Naive B cell (primary cell): Measurements from ENCODE around the gene SMURF1. TPM values are rescaled to one million over a fixed set of nuclear protein-coding genes. Genes with fewer than 3 reads are reported as not detected.

Experiments used
- ATAC-seq, 2 donors: fragments of 150-1000 bp; cut with Tn5 transposase; 2 replicates each; pipeline ENCODE4 v1.10.0; 2021; ENCODE audit warnings: low read depth in 2 of 2, mild to moderate bottlenecking in 2 of 2, moderate library complexity in 2 of 2
- DNase-seq: peaks from one replicate; pipeline ENCODE4 v3.0.0; 2022
- H3K27ac Mint-ChIP-seq, 6 donors: one replicate each; pipeline ENCODE4 v1.8.0; 2020 to 2022; ENCODE audit warnings: mild to moderate bottlenecking in 6 of 6, mixed read lengths in 6 of 6, moderate library complexity in 5 of 6, inconsistent platforms in 2 of 6
- H3K27me3 Mint-ChIP-seq, 3 donors: one replicate each; pipeline ENCODE4 v1.8.0; 2021 to 2022; ENCODE audit warnings: mixed read lengths in 3 of 3, mild to moderate bottlenecking in 1 of 3
- H3K36me3 Mint-ChIP-seq, 2 donors: one replicate each; pipeline ENCODE4 v1.8.0; 2020 to 2022; ENCODE audit warnings: mixed read lengths in 2 of 2, inconsistent platforms in 1 of 2, mild to moderate bottlenecking in 1 of 2
- H3K4me1 Mint-ChIP-seq, 3 donors: one replicate each; pipeline ENCODE4 v1.8.0; 2020 to 2022; ENCODE audit warnings: mixed read lengths in 3 of 3, inconsistent platforms in 1 of 3, mild to moderate bottlenecking in 1 of 3, moderate library complexity in 1 of 3
- H3K4me3 Mint-ChIP-seq, 8 donors: one replicate each; pipeline ENCODE4 v1.8.0; 2020 to 2022; ENCODE audit warnings: mild to moderate bottlenecking in 8 of 8, mixed read lengths in 8 of 8, moderate library complexity in 8 of 8, inconsistent platforms in 2 of 8
- H3K9me3 Mint-ChIP-seq, 7 donors: one replicate each; pipeline ENCODE4 v1.8.0; 2020 to 2022; ENCODE audit warnings: mixed read lengths in 7 of 7, mild to moderate bottlenecking in 5 of 7, inconsistent platforms in 2 of 7, moderate library complexity in 1 of 7
- polyA plus RNA-seq, 6 donors: library from polyadenylated mRNA; unstranded; fragments of 300-500 nt; fragmentation: Illumina TruSeq; gene quantifications; one replicate each; pipeline ENCODE4 v1.2.3, GENCODE V29; 2021; ENCODE audit warnings: low read depth in 6 of 6

Gene SMURF1
- polyA plus RNA-seq, 6 donors from 2014 or later: 0.82 to 3.3 (median 1.7) TPM

DNA sequence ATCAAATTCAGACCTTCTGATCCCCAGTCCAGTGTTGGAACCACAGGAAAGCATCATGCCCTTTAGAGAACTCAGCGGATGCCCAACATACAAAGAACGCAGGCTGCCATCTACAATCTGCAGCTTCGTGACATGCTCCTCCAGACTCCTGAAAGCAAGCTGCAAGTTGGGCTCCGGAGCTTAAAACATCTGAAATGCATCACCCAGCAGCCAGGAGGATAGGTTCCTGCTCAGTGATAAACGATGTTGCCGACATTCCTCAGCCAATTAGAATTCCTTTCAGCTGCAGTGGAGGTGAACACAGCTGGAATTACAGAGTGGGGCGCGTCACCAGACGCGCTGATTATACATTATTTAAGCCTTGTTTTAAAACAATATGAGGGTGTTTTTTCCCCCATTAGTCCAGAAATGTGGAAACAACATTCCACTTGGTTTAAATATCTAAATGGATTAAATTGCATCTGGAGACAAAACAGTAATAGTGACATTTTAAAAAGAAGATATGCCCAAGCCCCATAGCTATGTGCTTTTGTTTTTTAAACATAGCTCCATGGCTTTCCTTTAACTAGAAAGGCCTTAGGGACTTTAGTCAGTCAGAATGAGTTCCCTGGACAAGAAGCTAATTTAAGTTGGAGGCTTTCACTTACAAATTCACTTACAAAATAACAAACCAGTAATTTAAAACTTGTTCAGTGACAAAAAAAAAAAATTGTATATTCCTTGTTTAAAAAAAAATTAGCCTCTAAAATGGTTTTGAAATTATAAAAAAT lies 6.3 kb downstream of the SMURF1 start:
- DNase-seq (no peak), ATAC-seq (no peak)
- peaks cover 0 to 3% (median 0%) of the 10 kb centered on the region in 7 donors for H3K9me3 Mint-ChIP-seq
- H3K4me3 Mint-ChIP-seq: no peak overlapping the region
- H3K27ac Mint-ChIP-seq: no peak overlapping the region
- H3K27me3 Mint-ChIP-seq: no peaks in the 10 kb centered on the region
- H3K4me1 Mint-ChIP-seq: peaks cover 44 to 78% (median 70%) of the 10 kb centered on the region in 3 donors
- no peaks in the 10 kb centered on the region for H3K36me3 Mint-ChIP-seq

DNA sequence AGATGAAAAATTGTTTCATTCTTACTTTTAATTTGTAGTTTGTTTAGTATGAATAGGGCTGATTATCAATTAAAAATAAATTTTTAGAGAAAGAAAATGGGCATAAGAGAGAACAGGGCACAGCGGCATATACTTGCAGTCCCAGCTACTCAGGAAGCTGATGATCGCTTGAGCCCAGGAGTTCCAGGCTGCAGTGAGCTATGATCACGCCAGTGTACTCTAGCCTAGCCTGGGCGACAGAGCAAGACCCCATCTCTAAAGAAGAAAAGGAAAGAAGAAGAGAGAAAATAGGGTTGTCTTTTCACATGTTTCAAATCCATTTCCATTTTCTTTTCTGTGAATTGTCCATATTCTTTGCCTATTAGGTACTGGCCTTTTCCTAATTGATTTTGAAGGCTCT lies 8.0 kb downstream of the SMURF1 start:
- H3K4me1 Mint-ChIP-seq: peaks cover 46 to 80% (median 67%) of the 10 kb centered on the region in 3 donors
- no peaks in the 10 kb centered on the region for H3K27me3 Mint-ChIP-seq
- H3K4me3 Mint-ChIP-seq: no peak overlapping the region
- H3K9me3 Mint-ChIP-seq: no peaks in the 10 kb centered on the region
- DNase-seq (no peak), ATAC-seq (peak in 1 of 2 donors; percentile 23)
- H3K36me3 Mint-ChIP-seq: no peaks in the 10 kb centered on the region
- H3K27ac Mint-ChIP-seq: peak overlapping the region in 3 of 6 donors; percentile 19 to 80 (median 75)

DNA sequence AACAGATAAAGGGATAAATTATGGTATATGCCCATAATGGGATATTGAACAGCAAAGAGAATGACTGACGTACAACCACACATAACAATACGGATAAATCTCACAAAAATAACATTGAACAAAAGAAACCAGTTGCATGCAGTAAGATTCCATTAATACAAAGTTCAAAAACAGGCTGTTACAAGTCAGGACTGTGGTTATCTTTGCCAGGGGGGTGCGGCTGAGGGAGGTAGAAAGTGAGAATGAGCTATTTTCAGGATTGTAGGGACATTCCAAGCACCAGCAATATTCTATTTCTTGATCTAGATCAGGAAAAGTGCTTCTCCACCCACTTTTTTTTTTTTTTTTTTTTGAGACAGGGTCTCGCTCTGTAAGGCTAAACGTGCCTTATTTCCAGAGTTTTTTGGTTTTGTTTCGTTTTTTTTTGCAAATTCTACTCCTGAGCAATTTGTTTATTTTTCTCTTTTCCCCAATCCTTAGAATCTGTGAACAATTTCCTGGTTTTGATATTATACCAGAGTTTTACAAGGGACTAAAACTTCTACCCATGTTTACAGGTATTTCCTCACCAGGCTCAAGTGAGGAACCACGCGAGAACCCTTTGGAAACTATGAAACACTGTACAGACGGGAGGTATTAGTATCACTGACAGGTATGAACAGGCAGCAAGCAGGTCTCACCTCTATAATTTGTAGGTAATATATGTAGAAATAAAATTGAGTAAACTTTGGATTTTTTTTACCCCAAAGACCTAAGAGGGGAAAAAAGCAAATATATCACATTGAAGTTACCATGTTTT lies 9.9 kb downstream of the SMURF1 start:
- no peaks in the 10 kb centered on the region for H3K27me3 Mint-ChIP-seq
- ATAC-seq (no peak), DNase-seq (no peak)
- H3K4me3 Mint-ChIP-seq: no peak overlapping the region
- peak overlapping the region in 1 of 6 donors; percentile 47 for H3K27ac Mint-ChIP-seq
- H3K9me3 Mint-ChIP-seq: no peaks in the 10 kb centered on the region
- peaks cover 36 to 77% (median 72%) of the 10 kb centered on the region in 3 donors for H3K4me1 Mint-ChIP-seq
- no peaks in the 10 kb centered on the region for H3K36me3 Mint-ChIP-seq

DNA sequence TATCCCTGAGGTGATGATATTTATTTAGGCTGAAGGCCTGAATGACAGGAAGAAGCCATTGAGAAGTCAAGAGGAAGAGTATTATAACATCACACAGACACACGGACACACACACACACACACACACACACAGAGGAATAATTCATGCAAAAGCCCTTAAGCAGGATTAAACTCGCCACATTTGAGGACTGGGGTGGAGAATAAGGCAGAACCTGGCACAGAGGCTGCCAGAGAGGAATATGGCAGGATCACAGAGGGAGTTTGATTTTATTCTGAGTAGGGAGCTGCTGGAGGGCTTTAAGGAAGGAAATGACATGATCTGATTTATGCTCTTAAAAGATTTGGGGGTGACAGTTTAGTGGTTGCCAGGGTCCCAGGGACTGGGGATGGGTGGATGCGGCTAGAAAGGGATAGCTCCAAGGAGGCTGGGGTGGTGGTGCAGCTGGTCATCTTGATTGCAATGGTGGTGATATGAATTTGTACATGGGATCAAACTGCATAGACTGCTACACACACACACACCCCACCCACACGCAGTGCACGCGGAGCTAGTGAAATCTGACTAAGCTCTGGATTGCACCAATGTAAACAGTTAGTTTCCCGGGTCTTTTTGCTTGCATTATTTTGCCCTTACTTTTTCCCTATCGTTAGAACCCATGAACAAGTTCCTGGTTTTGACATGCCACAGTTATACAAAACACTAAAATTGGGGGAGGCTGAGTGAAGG lies 11.2 kb downstream of the SMURF1 start:
- no peak for DNase-seq
- H3K4me3 Mint-ChIP-seq: no peak overlapping the region
- H3K4me1 Mint-ChIP-seq: peaks cover 32 to 70% (median 64%) of the 10 kb centered on the region in 3 donors
- no peaks in the 10 kb centered on the region for H3K36me3 Mint-ChIP-seq
- no peaks in the 10 kb centered on the region for H3K27me3 Mint-ChIP-seq
- H3K27ac Mint-ChIP-seq: peak overlapping the region in 2 of 6 donors; percentile 40 to 48
- ATAC-seq: no peak
- no peaks in the 10 kb centered on the region for H3K9me3 Mint-ChIP-seq

DNA sequence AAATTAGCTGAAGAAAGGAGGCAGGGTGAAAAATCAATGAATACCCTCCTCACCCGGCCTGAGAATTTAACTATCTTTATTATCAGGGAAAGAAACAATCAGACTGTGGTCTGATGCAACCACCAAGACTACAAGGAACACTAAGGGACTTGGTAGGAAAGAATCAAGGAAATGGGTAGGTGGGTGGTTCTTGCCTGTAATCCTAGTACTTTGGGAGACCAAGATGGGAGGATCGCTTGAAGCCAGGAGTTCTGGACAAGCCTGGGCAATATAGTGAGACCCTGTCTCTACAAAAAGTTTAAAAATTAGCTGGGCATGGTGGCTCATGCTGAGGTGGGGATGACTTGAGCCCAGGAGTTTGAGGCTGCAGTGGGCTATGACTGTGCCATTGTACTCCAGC lies 12.6 kb downstream of the SMURF1 start:
- no peak overlapping the region for H3K4me3 Mint-ChIP-seq
- ATAC-seq (no peak), DNase-seq (no peak)
- no peaks in the 10 kb centered on the region for H3K9me3 Mint-ChIP-seq
- peak overlapping the region in 1 of 6 donors; percentile 83 for H3K27ac Mint-ChIP-seq
- H3K4me1 Mint-ChIP-seq: peaks cover 36 to 67% (median 64%) of the 10 kb centered on the region in 3 donors
- no peaks in the 10 kb centered on the region for H3K27me3 Mint-ChIP-seq
- H3K36me3 Mint-ChIP-seq: no peaks in the 10 kb centered on the region

DNA sequence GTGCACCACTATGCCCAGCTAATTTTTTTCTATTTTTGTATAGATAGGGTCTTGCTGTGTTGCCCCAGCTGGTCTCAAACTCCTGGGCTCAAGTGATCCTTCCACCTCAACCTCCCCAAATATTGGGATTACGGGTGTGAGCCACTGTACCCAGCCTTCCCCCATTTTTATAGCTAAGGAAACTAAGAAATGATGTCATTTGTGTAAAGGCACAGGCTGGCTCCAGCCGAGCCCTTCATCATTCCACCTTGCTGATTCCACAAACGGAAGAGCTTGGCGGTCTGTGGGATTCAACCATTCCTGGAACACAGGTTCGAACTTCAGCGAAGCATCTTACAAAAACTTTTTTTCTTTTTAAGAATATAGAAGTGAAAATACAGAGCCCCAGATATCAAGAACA lies 14.4 kb downstream of the SMURF1 start:
- no peak overlapping the region for H3K4me3 Mint-ChIP-seq
- H3K27ac Mint-ChIP-seq: no peak overlapping the region
- no peaks in the 10 kb centered on the region for H3K27me3 Mint-ChIP-seq
- ATAC-seq: no peak
- H3K4me1 Mint-ChIP-seq: peaks cover 42 to 68% (median 67%) of the 10 kb centered on the region in 3 donors
- no peaks in the 10 kb centered on the region for H3K36me3 Mint-ChIP-seq
- no peak for DNase-seq
- no peaks in the 10 kb centered on the region for H3K9me3 Mint-ChIP-seq

DNA sequence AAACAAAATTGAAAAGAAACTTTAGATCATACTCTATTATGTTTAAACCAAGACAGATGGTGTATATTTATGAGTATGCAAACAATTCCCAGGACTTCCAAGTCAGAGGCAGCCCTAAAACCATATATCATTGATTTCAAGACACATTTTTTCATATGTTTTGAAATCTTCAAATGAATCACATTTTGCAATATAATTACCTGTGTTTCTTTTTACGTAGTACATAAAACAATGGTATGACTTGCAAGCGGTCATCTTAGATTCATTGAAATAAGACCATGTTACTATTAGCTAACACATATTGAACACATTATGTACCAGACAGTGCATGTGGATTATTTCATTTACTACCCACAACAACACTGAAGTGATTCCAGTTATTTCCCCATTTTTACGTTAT lies 14.9 kb downstream of the SMURF1 start:
- no peaks in the 10 kb centered on the region for H3K27me3 Mint-ChIP-seq
- H3K9me3 Mint-ChIP-seq: no peaks in the 10 kb centered on the region
- no peak overlapping the region for H3K27ac Mint-ChIP-seq
- H3K4me3 Mint-ChIP-seq: no peak overlapping the region
- no peaks in the 10 kb centered on the region for H3K36me3 Mint-ChIP-seq
- ATAC-seq: no peak
- H3K4me1 Mint-ChIP-seq: peaks cover 42 to 69% (median 68%) of the 10 kb centered on the region in 3 donors
- no peak for DNase-seq

DNA sequence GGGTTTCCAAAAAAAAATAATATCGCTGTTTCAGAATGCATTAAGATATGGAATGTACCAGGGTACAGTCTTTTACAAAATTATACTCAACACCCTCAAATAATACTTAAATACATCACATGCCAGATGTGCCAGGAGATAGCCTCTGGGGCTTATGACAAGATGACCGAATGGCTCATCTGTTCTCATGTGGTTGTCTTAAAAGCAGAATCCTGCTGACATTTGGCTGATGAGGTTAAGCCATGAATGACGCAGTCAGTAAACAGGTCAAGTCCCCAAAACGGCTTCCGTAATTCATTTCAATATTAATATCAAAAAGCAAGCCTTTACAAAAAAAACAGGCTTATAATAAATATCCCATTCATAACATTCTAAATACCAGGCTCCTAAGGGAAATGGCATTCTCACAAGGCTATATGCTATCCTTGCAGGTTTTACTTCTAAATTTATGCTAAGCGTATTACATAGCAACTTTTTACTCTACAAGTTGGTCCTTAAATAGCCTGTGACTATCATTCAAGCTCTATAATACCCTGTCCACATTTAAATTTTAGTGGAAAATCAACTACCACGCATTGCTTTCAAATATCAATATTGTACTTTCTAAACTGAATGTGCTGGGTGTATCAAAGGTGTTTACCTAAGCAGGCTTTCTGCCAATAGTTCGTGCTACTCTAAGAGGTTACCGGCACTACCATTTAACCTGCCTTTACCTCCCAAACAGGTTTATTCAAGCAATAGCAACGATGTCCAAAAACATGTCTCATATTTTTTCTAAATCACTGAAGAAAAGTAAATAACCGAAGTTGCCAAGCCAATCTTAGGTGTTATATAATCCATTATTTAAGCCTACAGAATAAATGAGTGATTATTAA lies 15.6 kb downstream of the SMURF1 start:
- H3K4me3 Mint-ChIP-seq: no peak overlapping the region
- no peak overlapping the region for H3K27ac Mint-ChIP-seq
- ATAC-seq: no peak
- no peak for DNase-seq
- no peaks in the 10 kb centered on the region for H3K27me3 Mint-ChIP-seq
- peaks cover 43 to 69% (median 67%) of the 10 kb centered on the region in 3 donors for H3K4me1 Mint-ChIP-seq
- no peaks in the 10 kb centered on the region for H3K36me3 Mint-ChIP-seq
- no peaks in the 10 kb centered on the region for H3K9me3 Mint-ChIP-seq

DNA sequence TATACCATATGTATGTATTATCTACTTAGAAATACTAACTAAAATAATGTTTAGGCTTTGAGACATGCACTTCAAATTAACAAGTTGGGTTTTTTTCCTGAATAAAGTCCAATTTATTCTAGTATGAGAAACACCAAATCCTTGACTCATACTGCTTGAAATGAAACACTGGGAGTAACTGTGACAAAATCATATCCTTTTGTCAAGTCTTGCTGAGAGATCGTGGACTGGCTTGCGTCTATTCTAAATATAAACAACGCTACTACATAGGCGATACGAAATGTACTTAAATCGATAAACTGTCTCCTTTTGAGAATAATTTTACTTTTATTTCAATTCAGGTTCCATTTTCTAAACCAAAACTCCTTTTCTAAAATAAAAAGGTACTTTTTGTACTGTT lies 16.3 kb downstream of the SMURF1 start:
- H3K36me3 Mint-ChIP-seq: no peaks in the 10 kb centered on the region
- peaks cover 41 to 67% (median 63%) of the 10 kb centered on the region in 3 donors for H3K4me1 Mint-ChIP-seq
- DNase-seq: no peak
- H3K4me3 Mint-ChIP-seq: no peak overlapping the region
- H3K9me3 Mint-ChIP-seq: no peaks in the 10 kb centered on the region
- ATAC-seq: no peak
- H3K27ac Mint-ChIP-seq: no peak overlapping the region
- H3K27me3 Mint-ChIP-seq: no peaks in the 10 kb centered on the region

DNA sequence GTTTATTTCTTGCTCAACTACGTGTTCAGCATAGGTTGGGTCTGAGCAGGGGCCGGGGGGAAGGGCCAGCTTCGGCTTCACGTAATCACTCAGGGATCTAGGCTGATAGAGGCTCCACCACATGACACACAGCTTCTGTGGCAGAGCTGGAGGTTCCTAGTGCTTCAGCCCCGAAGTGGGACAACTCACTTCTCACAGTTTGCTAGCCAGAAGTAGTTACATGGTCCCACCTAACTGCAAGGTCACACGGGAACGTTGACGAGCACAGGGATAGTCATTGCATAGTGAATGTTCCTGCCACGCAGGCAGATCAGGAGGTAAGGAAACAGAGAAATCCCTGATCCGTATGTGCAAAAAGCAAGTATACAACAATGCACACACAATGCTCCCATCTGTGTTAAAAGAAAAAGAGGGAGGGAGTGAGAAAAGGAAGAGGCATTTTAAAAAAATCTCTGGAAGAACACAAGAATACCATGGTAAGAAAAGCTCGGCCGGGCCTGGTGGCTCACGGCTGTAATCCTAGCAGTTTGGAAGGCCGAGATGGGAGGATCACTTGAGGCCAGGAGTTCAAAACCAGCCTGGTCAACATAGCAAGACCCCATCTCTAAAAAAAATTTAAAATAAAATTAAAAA lies 16.9 kb downstream of the SMURF1 start:
- peaks cover 35 to 61% (median 57%) of the 10 kb centered on the region in 3 donors for H3K4me1 Mint-ChIP-seq
- ATAC-seq: no peak
- H3K9me3 Mint-ChIP-seq: no peaks in the 10 kb centered on the region
- no peaks in the 10 kb centered on the region for H3K27me3 Mint-ChIP-seq
- no peaks in the 10 kb centered on the region for H3K36me3 Mint-ChIP-seq
- DNase-seq: no peak
- no peak overlapping the region for H3K4me3 Mint-ChIP-seq
- peak overlapping the region in 1 of 6 donors; percentile 88 for H3K27ac Mint-ChIP-seq

DNA sequence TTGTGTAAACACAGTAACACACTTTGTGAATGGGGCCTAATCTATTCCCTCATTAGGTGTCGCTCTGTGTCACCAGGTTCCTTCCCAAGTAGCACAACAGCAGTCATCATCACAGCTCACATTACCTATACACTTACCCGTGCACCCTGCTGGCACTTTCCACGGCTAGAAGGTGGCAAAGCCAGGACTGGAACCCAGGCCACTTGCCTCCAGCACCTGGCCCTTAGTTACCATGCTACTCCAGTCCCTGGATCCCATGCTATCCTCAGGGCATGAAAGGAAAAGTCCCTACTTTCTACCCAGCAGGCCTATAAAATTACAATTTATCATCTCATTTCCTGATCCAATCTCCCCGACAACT lies 18.4 kb downstream of the SMURF1 start:
- Mint-ChIP-seq H3K4me1 (peaks cover 37 to 61% (median 56%) of the 10 kb centered on the region in 3 donors), H3K27ac (peak overlapping the region in 1 of 6 donors; percentile 85), H3K27me3 (no peaks in the 10 kb centered on the region), H3K36me3 (peaks cover 2% of the 10 kb centered on the region in 2 donors), H3K4me3 (no peak overlapping the region), H3K9me3 (no peaks in the 10 kb centered on the region)
- no peak for ATAC-seq
- no peak for DNase-seq

DNA sequence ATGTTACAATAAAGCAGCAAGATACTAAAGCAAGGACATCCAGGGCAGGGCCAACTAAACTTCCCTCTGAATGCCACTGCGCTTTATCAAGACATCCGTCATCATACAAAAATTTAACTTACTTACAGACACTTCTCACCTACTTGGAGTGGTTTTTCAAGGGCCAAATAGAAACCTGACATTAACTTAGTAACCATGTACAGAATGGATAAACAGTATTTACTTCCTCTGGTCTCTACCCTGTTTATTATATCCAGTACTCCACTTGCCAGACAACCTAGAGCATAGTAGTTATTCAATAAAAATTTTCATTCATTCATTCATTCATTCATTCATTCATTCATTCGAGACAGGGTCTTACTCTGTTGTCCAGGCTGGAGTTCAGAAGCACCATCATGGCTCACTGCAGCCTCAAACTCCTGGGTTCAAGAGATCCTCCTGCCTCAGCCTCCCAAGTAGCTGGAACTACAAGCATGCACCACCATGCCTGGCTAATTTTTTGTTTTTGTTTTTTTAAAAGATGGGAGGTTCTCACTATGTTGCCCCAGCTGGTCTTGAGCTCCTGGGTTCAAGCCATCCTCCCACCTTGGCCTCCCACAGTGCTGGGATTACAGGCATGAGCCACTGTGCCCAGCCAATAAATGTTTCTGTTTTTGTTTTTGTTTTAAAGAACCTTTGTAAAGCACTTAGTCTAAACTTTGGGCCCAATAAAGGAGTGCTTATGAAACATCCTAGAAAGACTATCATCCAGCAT lies 19.0 kb downstream of the SMURF1 start:
- peaks cover 42 to 63% (median 56%) of the 10 kb centered on the region in 3 donors for H3K4me1 Mint-ChIP-seq
- no peaks in the 10 kb centered on the region for H3K27me3 Mint-ChIP-seq
- DNase-seq: no peak
- H3K9me3 Mint-ChIP-seq: peaks cover 0 to 5% (median 0%) of the 10 kb centered on the region in 7 donors
- peak overlapping the region in 1 of 8 donors; percentile 8 for H3K4me3 Mint-ChIP-seq
- peaks cover 7 to 8% of the 10 kb centered on the region in 2 donors for H3K36me3 Mint-ChIP-seq
- ATAC-seq: no peak
- peak overlapping the region in 2 of 6 donors; percentile 42 to 69 for H3K27ac Mint-ChIP-seq
